Endothelial cell of umbilical vein (primary cell): ENCODE measurements around the gene BIRC6. TPM values are rescaled to one million over a fixed set of nuclear protein-coding genes. Genes with fewer than 3 reads are reported as not detected.

Source experiments
- BruUV-seq: library from RNA; stranded (reverse); fragments of 400-500 nt; replicated peaks from 2 replicates; lab custom pipeline; 2021; lab: Mats Ljungman, UMichigan
- CTCF ChIA-PET: fragments of 300-600, 350-600 bp; sonication (Branson Sonifier 250); formaldehyde crosslinking; loops from one replicate; lab custom pipeline; 2021; ENCODE audit warnings: antibody characterized with exemption, inconsistent platforms; lab: Charles Lee
- POLR2A ChIA-PET: fragments of 300-600, 350-600 bp; sonication (Branson Sonifier 250); formaldehyde crosslinking; loops from one replicate; lab custom pipeline; 2021; ENCODE audit warnings: antibody characterized with exemption, inconsistent platforms; lab: Charles Lee
- DNase-seq: peaks from one replicate; pipeline ENCODE4 v3.0.0-alpha.2; 2011; ENCODE audit warnings: low read depth, low spot score
- FAIRE-seq: peaks from 2 replicates; lab custom pipeline; 2011; peaks lifted over from hg19 to GRCh38; lab: Jason Lieb, UNC
- H2AFZ ChIP-seq: 2 replicates; pipeline ENCODE4 v1.6.0; 2012; ENCODE audit warnings: low read depth, low read length, control low read depth, inconsistent platforms
- H3K27ac ChIP-seq: 2 replicates; pipeline ENCODE4 v1.5.1; 2011; ENCODE audit warnings: low read depth, mild to moderate bottlenecking, control low read depth, low read length, moderate library complexity; ENCODE audit not compliant: insufficient read depth
- H3K27me3 ChIP-seq, 2 experiments: 2 replicates each; pipeline versions ENCODE4 v1.6.0 to v1.6.1; 2011; ENCODE audit warnings: low read length in 2 of 2, mixed read lengths in 1 of 2; ENCODE audit not compliant: control insufficient read depth in 2 of 2, insufficient read depth in 2 of 2
- H3K36me3 ChIP-seq, 2 experiments: 2 replicates in 1 of 2; 3 replicates in 1 of 2; pipeline ENCODE4 v1.5.1; 2011; ENCODE audit warnings: low read length in 2 of 2, mild to moderate bottlenecking in 1 of 2, moderate library complexity in 1 of 2; ENCODE audit not compliant: control insufficient read depth in 2 of 2, insufficient read depth in 2 of 2; ENCODE audit errors: extremely low read depth in 1 of 2
- H3K4me1 ChIP-seq: 3 replicates; pipeline ENCODE4 v1.5.1; 2011; ENCODE audit warnings: mild to moderate bottlenecking, low read length; ENCODE audit not compliant: control insufficient read depth, insufficient read depth; ENCODE audit errors: extremely low read depth
- H3K4me2 ChIP-seq: 2 replicates; pipeline ENCODE4 v1.6.1; 2011; ENCODE audit warnings: low read length, control low read depth, mixed read lengths; ENCODE audit not compliant: insufficient read depth
- H3K4me3 ChIP-seq, 3 experiments: fragments of 200-600 bp in 1 of 3; sonication (generic), shearing (Covaris generic) in 1 of 3; replicated peaks in 1 of 3; 2 replicates each; pipeline ENCODE4 v1.5.1; 2011 to 2016; ENCODE audit warnings: control low read depth in 3 of 3, low read length in 3 of 3, mild to moderate bottlenecking in 2 of 3, inconsistent platforms in 1 of 3, low read depth in 1 of 3, moderate library complexity in 1 of 3; ENCODE audit not compliant: insufficient read depth in 1 of 3
- H3K79me2 ChIP-seq: 2 replicates; pipeline ENCODE4 v1.6.0; 2012; ENCODE audit warnings: low read length, inconsistent platforms; ENCODE audit not compliant: control insufficient read depth, insufficient read depth
- H3K9ac ChIP-seq: replicated peaks from 2 replicates; pipeline ENCODE3; 2011; ENCODE audit warnings: low read length, control low read depth; ENCODE audit not compliant: insufficient read depth; ENCODE audit errors: extremely low read depth
- H3K9me1 ChIP-seq: replicated peaks from 3 replicates; pipeline ENCODE4 v1.6.0; 2011; ENCODE audit warnings: mild to moderate bottlenecking, low read length; ENCODE audit not compliant: control insufficient read depth, insufficient read depth; ENCODE audit errors: extremely low read depth
- H3K9me3 ChIP-seq: replicated peaks from 2 replicates; pipeline ENCODE4 v1.5.1; 2012; ENCODE audit warnings: low read length, inconsistent platforms; ENCODE audit not compliant: control insufficient read depth, insufficient read depth
- H4K20me1 ChIP-seq: replicated peaks from 2 replicates; pipeline ENCODE3; 2011; ENCODE audit warnings: mild to moderate bottlenecking, low read length; ENCODE audit not compliant: control insufficient read depth, insufficient read depth; ENCODE audit errors: extremely low read depth
- CTCF ChIP-seq, 2 donors: IDR thresholded peaks; 1 replicate in 1 of 2; 2 replicates in 1 of 2; pipeline ENCODE4 v1.5.1; 2011; ENCODE audit warnings: low read length in 2 of 2, mild to moderate bottlenecking in 2 of 2, moderate library complexity in 2 of 2, control low read depth in 1 of 2, inconsistent platforms in 1 of 2, low read depth in 1 of 2; ENCODE audit not compliant: insufficient read depth in 1 of 2; ENCODE audit errors: extremely low read depth in 1 of 2
- EZH2 ChIP-seq: IDR thresholded peaks from 2 replicates; pipeline ENCODE4 v1.6.1; 2012; ENCODE audit warnings: borderline replicate concordance, low read depth, mild to moderate bottlenecking, moderate library complexity, low read length, inconsistent platforms; ENCODE audit not compliant: severe bottlenecking
- FOS ChIP-seq: IDR thresholded peaks from 2 replicates; pipeline ENCODE4 v1.6.1; 2011; ENCODE audit warnings: mild to moderate bottlenecking, low read length, moderate library complexity, borderline replicate concordance; ENCODE audit not compliant: insufficient read depth
- GATA2 ChIP-seq: IDR thresholded peaks from 2 replicates; pipeline ENCODE4 v1.7.0; 2011; ENCODE audit warnings: low read depth, mild to moderate bottlenecking, moderate library complexity, mixed read lengths, low read length; ENCODE audit not compliant: insufficient read length, insufficient read depth
- JUN ChIP-seq: IDR thresholded peaks from 2 replicates; pipeline ENCODE4 v1.6.1; 2011; ENCODE audit warnings: borderline replicate concordance, low read depth; ENCODE audit not compliant: insufficient read length, insufficient read depth
- MAX ChIP-seq: IDR thresholded peaks from 2 replicates; pipeline ENCODE4 v1.6.1; 2011; ENCODE audit not compliant: insufficient read depth, insufficient read length
- MYC ChIP-seq: IDR thresholded peaks from one replicate; pipeline ENCODE4 v1.6.1; 2011; ENCODE audit warnings: mild to moderate bottlenecking, low read depth, low read length
- POLR2A ChIP-seq: IDR thresholded peaks from 2 replicates; pipeline ENCODE4 v1.6.1; 2012; ENCODE audit warnings: low read depth, mild to moderate bottlenecking, control low read depth, low read length
- POLR2AphosphoS5 ChIP-seq: IDR thresholded peaks from 2 replicates; pipeline ENCODE4 v1.6.1; 2012; ENCODE audit warnings: low read depth, mild to moderate bottlenecking, control low read depth, low read length, moderate library complexity; ENCODE audit not compliant: insufficient read depth
- dilution Hi-C: fragments of 300-500 bp; cut with MboI; formaldehyde crosslinking; loops from one replicate; pipeline ENCODE4 v1.15.0; 2019; ENCODE audit warnings: low sequenced_read_pairs; ENCODE audit not compliant: extremely low pct_ligation_motif_present
- intact Hi-C: fragments of 100-400 bp; cut with micrococcal nuclease; formaldehyde crosslinking; loops from one replicate; pipeline ENCODE4 v1.10.0; 2022
- polyA plus RNA-seq, 4 experiments: library from polyadenylated mRNA; depleted of rRNA in 3 of 4; stranded (reverse) in 3 of 4; unstranded in 1 of 4; fragments of >200 nt; gene quantifications; 2 replicates each; pipeline versions ENCODE4 v1.2.1 to v1.2.3, GENCODE V29; 2011 to 2012; ENCODE audit warnings: missing spikeins in 1 of 4
- total RNA-seq: library from RNA; stranded (reverse); gene quantifications from 2 replicates; pipeline ENCODE4 v1.2.3, GENCODE V29; 2021

Gene BIRC6
- total and polyA plus RNA-seq, 2 donors (not counting 3 experiments of a cell fraction or from before 2014, with no cell fraction given): 34.2 to 83.1 TPM

- no peaks in the 10 kb centered on the region for H3K4me1 ChIP-seq
- no peaks in the 10 kb centered on the region for H3K9me1 ChIP-seq
- H3K4me3 ChIP-seq: no peak overlapping the region
- no peaks in the 10 kb centered on the region for H3K9me3 ChIP-seq
- no peak overlapping the region for H3K27ac ChIP-seq
- dilution Hi-C loops (no loop called here), intact Hi-C loops (no loop called here)
- H3K27me3 ChIP-seq: no peaks in the 10 kb centered on the region
- peaks cover 4% of the 10 kb centered on the region for H3K79me2 ChIP-seq
- no peaks in the 10 kb centered on the region for H4K20me1 ChIP-seq
- FAIRE-seq: no peak
- CTCF ChIA-PET: no interaction called here
- no peak overlapping the region for H3K9ac ChIP-seq
- no peak overlapping the region for H3K4me2 ChIP-seq
- BruUV-seq: no TSS peak
- TF ChIP-seq MYC (no peak), POLR2AphosphoS5 (no peak), CTCF (IDR thresholded peaks at IDR 0.05; ENCODE audit: extremely low read depth in 1 of 2, insufficient read depth in 1 of 2, low read depth in 1 of 2, low read length in 2 of 2) (no peak), GATA2 (no peak), FOS (no peak), JUN (no peak), POLR2A (no peak), EZH2 (no peak), MAX (no peak)
- peaks cover 0 to 24% of the 10 kb centered on the region in 2 experiments for H3K36me3 ChIP-seq
- H2AFZ ChIP-seq: no peak overlapping the region
- no peak for DNase-seq
- POLR2A ChIA-PET: no interaction called here
These were observed 47.9 kb downstream of the BIRC6 start for GRCh38 chr2:32404691-32405090.
